HL-60/S4 (cell line): ENCODE data around the gene POU3F3.

Experiments
- in situ Hi-C: fragments of 300-500 bp; cut with MboI; formaldehyde crosslinking; loops from 2 replicates; pipeline ENCODE4 v1.14.3; 2022; ENCODE audit warnings: low sequenced_read_pairs

Gene POU3F3

DNA sequence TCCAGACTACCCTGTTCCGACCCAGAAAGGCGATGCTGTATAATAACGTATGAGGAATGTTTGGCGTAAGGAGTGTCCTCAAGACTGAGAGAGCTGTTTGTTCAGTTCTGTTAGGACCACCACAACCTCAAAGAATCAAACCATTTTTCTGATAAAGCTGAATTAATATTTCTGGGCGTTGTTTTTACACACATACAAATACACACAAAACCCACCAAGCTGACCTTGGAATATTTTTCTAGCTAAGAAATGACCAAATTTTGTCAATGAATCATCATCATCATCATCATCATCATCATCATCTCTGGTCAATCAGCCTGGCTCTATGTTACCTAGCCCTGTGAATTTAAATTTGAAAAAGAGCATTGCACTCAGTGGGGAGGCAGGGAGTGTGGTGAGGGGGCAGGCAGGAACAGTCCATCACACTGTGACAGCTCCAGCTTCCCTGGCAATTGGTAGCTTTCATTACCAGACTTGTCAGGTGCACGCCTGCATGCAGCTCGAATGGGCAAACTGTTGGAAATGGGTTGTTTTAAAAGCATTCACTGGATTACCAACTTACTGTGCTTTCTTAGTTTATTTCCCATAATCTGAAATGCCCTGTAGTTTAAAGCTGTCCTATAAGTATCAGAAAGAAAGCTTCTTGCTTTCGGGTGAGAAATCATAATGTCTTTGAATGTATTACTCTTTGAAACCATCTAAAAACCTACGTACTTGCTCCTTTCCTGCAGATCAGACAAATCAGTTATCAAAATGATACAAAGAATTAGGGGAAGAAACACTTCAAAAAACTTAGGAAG, 6.9 kb upstream of the POU3F3 start:
- in situ Hi-C loops, result no loop called here

DNA sequence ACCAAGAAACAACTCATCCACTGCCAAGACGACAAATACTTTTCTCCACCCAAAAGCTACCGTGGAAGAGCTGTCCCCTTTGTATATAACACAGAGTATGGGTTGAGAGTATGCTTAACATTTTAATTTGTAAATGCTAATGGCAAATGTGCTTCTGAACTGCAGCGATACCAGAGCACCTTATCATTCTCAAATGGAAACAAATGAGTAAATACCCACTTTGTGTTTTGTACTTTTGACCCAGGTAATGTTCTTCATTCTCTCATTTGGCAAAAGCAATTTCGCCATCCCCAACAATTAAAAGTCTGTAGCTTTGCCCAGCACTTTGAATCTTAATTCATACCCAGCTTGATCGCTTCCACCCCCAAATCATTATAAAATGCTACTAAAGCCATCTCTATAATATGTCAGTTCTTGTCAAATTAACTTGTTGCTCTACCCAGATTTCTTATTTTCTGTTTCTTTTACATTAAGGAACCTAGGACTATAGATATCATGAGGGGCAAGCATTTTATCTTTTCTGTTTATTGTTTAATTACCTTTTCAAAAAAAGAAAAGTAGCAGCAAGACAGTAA, 6.2 kb upstream of the POU3F3 start:
- in situ Hi-C loops, result no loop called here

DNA sequence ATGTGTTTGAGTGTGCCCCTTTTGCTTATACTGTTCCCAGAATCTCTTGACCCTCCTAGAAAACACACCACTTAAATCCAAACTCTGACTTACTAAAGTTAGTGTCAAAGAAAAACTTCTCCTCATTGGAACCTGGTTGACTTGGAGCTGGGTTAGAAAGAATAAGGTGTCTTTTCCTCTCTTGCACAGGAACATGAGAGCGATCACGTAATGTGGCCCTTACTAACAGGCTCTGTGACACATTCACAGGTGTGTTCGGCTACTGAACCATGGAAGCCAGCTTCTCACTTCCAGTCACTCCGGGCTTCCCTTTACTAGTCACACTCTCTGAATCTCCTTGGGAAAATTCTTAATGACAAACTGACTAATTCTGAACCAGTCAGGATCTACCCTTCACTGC, 5.4 kb upstream of the POU3F3 start:
- in situ Hi-C loops, result no loop called here

DNA sequence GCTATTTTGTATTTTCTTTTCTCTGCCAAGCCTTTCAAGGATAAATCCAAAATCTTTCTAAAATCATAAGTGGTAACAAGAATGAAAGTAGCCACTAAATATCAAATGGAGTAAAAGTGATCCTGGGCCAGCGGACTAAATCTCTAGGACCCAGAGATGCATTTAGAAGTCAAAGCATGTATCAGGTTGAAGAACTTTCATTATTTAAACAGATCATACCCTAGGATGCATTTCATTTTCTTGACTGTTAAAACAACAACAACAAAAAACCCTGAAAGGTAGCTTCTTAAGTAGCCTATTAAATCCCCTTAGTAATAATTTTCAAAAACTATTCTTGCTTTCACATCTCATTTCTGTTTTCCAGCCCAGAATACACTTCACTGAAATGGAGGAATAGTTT, 4.8 kb upstream of the POU3F3 start:
- in situ Hi-C loops, result no loop called here

DNA sequence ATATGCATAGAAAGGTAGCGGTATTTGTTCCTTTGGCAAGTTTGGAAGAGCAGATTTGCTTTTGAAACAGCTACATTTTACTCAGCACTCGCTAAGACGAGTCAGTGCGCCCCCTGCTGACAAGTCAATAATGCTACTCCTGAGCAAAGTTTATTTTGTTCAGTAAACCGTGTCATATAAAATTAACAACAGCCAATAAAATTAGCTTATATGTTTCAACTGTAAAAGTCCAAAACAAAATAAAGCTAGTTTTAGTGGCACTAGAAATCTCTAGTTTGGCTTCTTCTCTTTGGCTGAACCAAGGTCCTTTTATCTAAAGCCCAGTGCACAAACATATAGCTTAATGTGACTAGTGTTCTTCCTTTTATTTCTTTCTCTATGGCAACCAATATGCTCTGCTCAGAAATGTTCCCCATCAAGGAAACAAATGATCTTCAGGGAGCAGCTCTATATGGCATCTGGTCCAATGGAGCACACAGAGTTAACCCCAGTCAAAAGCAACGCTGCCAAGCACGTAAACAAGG, 4.2 kb upstream of the POU3F3 start:
- in situ Hi-C loops, result no loop called here

DNA sequence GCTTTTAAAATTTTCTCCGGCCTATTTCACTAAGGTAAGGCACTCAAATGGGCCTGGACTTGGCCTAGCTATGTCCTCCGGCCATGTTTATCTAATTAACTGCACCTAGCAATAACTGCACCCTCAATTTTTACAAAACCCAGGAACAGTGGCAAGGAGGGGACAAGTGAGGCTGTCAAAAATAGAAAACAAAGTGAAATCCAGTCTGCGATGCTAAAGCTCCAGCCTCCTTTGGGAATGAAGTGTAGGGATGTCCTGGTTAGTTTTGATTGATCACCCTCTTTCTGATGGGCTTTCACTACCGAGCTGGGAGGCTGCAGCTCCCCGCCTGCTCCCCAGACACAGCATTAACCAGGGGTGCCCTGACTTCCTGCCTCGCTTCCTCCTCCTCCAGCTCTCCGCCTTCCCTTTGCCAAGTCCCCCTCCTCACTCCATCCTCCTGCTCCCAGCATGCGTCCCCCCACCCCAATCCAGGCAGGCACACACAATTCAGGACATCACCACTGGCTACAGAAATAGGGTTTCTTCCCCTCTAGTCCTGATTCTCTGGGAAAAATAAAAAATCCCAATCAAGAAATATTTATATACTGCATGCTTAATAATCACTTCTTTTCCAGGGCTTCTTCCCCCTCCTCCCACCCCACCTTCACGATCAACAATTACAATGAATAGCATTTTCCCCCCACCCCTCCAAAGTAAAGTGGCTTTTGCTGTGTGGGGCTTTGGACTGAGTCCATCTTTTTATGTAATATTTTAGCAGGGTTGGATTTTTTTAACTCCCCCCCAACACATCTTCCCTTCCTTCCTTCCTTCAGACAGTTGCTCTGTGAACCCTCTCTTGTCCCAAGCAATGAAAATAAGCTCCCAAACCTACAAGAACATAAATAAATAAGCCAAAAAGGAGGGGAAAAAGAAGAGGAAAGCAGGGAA, 3.3 kb upstream of the POU3F3 start:
- in situ Hi-C loops, result no loop called here

DNA sequence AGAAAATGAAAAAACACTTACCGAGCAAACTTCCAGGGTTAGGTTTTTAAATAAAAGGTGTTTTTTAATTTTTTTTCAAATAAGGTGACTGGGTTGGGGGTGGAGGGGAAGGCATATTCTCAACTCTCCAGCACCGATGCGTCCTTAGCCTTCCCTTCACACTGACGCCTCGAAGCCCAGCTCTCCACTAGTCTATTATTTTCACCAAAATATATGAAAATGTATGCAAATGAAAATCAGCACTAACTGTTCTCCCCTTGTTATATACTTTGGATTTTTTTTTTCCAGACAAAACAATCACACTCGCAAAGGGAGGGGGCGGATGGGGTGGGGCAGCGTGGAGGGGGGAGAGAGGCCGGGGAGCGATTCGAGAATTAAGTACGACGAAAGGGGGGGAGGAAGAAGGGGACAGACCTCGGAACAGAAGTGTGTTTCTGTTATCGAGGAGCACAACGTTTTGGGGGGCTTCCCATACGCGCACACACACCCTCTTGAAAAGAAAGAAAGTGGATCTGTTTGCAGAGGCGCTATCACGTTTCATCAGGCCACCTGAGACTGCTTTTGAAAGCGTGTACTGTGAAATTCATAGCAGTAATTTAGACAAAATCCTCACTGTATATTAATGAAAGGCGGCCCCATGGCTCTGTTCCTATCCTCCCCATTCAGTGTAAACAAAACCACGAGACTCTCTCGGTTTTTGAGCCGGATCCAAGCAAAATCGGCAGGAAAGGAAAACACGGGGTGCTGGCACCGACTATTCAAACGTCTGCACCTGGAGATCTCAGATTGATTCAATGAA, 2.4 kb upstream of the POU3F3 start:
- in situ Hi-C loops, result no loop called here

DNA sequence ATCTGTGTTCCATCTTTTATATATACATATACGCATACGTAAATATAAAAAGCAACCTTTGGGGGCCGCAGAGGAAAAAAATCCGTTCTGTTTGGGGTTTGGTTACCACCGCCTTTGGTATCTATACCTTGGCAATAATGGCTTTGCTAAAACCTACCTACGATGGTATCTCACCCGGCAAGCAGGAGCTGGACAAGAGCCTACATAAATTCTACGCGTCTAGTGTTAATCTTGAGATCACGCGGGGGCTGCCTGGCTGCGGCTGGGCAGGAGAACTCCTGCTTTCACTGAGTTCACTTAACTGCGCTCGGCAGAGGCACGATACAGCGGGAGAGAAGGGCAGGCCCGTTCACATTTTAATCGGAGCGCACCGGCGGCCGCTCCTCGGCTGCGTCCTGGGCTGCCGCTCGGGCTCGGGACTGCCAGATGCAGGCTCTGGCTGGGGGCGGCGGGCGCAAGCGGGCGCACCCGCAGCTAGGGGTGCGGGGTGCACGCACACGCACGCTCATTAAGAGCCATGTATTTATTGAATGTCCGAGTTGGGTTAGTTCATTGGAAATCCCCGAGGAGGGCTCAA, 1.7 kb upstream of the POU3F3 start:
- in situ Hi-C loops, result no loop called here

DNA sequence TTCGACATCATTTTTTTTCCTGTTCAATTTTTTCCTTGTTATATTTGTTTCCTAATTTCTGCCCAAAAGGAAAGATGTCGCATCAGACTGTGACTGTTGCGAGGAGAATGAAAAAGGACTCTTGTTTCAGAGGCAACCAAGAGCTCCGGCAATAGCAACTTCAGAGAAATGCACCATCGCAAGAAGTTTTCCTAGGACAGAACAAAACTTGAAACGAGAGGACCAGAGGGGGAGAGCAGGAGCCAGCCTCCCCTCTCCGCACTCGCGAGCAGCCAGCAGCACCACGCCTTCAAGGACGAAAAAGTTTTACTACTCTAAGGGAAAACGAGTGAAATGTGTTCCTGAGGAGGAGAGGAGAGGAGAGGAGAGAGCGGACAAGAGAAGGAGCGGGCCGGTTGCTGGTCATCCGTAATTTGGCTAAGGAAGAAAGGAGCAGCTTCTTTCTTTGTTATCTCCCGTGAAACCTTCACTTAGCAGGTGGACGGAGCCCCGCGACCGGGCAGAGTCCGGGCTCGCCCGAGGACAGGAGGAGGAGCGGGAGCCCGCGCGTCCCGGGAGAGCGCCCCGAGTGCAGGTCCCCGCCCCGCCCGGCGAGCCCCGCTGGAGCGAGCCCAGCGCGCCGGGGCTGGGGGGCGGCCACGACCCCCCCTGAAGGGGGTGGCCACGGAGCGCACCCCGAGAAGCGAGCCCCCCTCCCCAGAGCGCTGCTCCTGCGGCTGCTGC, 744 bp downstream of the POU3F3 start:
- in situ Hi-C loops, result no loop called here

DNA sequence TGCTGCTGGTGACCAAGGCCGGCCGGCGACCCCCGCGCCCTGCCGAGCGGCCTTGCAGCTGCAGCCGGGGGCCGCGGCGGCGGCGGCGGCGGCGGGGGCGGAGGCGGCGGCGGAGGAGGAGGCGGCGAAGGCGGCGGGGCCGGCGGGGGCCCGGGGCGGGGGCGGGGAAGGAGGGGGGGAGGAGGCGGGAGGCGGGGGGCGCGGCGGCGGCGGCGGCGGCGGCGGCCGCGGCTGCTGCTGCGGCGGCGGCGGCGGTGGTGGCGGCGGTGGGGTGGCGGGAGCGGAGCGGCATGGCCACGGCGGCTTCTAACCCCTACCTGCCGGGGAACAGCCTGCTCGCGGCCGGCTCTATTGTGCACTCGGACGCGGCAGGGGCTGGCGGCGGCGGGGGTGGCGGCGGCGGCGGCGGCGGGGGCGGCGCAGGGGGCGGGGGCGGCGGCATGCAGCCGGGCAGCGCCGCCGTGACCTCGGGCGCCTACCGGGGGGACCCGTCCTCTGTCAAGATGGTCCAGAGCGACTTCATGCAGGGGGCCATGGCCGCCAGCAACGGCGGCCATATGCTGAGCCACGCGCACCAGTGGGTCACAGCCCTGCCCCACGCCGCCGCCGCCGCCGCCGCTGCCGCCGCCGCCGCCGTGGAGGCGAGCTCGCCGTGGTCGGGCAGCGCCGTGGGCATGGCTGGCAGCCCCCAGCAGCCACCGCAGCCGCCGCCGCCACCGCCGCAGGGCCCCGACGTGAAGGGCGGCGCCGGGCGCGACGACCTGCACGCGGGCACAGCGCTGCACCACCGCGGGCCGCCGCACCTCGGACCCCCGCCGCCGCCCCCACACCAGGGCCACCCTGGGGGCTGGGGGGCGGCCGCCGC, 1.5 kb downstream of the POU3F3 start:
- in situ Hi-C loops, result no loop called here

DNA sequence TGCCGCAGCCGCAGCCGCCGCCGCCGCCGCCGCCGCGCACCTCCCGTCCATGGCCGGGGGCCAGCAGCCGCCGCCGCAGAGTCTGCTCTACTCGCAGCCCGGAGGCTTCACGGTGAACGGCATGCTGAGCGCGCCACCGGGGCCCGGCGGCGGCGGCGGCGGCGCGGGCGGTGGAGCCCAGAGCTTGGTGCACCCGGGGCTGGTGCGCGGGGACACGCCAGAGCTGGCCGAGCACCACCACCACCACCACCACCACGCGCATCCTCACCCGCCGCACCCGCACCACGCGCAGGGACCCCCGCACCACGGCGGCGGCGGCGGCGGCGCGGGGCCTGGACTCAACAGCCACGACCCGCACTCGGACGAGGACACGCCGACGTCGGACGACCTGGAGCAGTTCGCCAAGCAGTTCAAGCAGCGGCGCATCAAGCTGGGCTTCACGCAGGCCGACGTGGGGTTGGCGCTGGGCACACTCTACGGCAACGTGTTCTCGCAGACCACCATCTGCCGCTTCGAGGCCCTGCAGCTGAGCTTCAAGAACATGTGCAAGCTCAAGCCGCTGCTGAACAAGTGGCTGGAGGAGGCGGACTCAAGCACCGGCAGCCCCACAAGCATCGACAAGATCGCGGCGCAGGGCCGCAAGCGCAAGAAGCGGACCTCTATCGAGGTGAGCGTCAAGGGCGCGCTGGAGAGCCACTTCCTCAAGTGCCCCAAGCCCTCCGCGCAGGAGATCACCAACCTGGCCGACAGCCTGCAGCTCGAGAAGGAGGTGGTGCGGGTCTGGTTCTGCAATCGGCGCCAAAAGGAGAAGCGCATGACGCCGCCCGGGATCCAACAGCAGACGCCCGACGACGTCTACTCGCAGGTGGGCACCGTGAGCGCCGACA, 2.4 kb downstream of the POU3F3 start:
- in situ Hi-C loops, result no loop called here

DNA sequence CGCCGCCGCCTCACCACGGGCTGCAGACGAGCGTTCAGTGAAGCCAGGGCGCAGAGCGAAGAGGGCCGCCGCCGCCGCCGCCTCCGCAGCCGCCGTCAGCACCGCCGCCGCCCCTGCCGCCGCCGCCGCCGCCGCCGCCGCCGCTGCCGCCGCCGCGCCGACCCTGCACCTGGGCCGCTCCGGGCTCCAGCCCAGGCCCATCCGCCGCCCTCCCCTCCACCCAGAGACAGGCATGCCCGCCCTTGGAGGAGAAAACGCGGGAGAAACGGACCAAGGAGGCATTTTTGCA, 3.0 kb downstream of the POU3F3 start:
- in situ Hi-C loops, result no loop called here

DNA sequence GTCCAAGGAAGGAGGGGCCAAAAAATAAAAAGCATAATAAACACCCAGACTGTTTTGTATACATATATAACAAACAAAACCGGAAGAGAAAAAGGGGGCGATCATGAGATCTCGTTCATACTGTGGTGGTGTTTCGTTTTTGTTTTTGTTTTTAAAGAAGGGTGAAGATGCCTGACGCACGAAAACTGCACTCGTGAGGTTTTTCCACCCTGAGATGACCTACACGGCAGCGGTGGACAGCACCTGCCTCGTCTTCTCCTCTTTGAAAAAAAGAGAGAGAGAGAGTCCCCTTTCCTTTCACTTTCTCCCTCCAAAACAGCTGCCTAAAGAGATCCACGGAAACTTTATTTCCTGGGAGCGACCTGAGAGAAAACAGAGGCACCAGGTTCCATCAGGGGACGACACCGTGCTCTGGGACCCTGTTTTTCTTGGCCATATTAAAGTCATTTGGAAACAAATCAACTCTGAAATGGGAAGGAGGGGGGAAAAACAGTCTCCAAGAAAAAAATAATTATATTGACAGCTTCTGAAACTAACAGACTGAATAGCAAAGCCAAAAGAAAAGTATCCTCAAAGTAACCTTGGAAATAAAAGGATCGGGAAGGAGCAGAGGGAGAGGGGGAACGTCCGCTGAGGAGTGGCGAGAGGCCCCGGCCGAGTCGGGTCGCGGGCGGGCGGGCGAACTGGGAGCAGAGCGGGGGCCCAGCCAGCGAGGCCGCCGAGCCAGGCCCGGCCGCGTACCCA, 3.5 kb downstream of the POU3F3 start:
- in situ Hi-C loops, result no loop called here

DNA sequence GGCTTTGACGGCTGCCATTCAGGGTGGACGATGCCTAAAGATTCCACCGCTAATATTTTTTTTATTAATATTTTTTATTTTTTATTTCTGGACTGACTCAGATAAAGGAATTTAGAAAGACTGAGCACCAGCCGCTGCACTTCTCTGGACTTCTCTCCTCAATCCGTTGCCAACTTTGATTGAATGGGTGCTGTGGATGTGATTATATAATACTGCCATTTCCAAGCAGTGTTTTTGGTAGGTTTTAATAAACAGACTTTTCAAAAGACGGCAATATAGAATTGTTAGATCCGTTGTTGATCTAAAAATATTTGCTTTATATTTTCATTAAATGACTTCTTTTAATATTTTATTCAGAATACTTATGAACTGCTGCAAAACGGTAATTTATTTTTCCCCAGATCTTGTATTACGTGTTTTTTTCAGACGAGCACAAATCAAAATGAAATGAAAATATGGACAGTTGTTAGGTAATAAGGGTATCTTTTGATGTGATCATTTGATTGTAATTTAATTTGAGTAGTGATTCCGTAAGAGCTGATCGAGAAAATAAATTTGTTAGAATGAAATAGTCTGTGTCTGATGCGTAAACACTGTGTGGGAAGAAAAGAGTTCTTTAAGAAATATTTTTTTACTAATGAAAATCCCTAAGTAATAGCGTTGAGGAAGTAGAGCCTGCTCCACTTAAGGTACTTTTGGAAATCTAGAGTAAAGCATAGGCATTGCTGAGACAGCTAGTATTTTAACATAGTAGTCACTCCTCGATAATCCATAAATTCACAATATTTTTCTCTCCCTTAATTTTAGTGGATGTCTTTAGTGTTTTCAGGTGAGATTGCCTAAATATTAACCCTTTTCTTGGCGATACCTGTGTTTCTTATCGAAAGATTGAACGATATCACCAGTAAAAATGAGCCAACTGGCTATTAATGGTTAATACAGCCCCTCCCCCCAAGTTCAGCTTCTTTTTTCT, 4.4 kb downstream of the POU3F3 start:
- in situ Hi-C loops, result no loop called here

DNA sequence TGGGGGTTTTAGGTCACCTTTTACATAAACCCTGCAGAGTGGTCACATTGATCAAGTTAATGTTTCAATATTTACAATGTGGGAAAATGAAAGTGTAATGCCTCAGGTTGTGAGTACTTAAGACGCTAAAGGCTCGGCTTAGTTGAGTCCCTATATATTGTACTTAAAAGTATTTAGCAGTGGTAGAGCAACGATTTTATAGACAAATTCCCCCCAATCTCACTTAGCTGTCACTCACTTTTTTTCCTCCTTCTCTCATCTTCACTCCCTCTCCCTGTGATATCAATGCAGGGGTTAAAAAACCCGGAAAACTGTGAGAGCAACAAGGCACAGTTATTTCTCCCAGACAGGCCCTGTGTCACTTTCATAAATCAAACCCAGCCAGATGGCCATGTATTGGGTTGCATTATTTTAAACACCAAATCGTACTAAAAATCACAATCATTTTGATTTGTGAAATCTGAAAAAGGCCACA, 5.4 kb downstream of the POU3F3 start:
- in situ Hi-C loops, result no loop called here
